CD4-positive, alpha-beta T cell treated with Interleukin-17A for 1 hour (primary cell): ENCODE results near the gene POLRMT.
"Not testable (repeated sequence)": the region's sequence is repeated elsewhere in the genome, so short reads cannot be mapped to it uniquely, and the experiment has no call there.

Experiments used
- DNase-seq: peaks from one replicate; pipeline ENCODE4 v3.0.0-alpha.2; 2020

POLRMT gene

GRCh38 chr19:624433-625109 lies 8.8 kb downstream of the POLRMT start:
- no peak for DNase-seq

- DNase-seq = no peak
Measured at GRCh38 chr19:623974-624373, 9.4 kb downstream of the POLRMT start.

DNA sequence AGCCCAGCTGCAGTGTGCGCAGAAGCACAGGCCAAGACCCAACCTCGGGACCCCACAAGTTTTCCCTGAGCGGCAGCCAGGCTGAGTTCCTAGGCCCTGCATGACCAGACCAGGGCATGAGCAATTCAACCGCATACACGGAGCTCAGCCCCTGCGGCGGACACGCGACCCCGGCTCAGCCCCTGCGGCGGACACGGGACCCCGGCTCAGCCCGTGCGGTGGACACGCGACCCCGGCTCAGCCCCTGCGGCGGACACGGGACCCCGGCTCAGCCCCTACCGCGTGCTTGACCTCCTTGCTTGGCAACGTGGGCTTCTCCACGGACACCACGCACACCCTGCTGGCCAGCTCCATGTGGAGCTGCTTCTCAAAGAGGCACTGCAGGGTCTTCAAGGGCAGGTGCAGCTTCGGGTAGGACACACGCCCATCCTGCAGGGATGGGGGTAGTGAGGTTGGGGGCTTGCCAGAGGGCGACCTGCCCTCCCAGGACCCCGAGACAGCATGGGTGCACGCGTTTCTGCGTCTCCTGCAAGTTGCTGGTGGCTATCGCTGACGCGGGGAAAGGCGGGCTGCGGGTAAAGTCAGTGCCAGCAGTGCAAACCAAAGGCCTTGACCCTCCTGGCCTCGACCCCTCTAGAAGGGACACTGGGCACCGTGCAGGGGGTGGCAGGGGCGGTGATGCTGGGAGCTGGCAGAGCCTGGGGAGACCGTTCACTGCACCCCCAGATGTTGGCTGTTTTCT lies 10.0 kb downstream of the POLRMT start:
- no peak for DNase-seq

GRCh38 chr19:622666-623065 lies 10.7 kb downstream of the POLRMT start:
- DNase-seq = no peak

DNA sequence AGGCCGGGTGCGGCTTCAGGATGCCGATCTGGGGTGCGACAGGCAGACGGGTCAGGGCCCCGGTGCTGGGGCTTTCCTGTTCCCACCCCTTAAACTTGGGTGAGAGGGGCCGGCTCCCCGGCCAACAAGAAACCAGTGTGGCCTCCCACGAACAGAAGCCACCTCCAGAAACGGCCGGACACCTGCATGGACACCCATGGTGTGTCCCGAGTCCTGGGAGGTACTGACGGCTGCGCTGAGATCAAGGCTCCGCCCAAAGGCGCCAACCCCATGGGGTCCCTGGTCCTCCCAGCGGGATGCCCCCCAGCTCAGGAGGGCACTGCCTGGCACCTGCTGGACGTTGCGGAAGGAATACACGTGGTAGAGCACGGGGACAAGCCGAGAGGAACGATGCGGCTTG lies 11.5 kb downstream of the POLRMT start:
- no peak for DNase-seq

DNA sequence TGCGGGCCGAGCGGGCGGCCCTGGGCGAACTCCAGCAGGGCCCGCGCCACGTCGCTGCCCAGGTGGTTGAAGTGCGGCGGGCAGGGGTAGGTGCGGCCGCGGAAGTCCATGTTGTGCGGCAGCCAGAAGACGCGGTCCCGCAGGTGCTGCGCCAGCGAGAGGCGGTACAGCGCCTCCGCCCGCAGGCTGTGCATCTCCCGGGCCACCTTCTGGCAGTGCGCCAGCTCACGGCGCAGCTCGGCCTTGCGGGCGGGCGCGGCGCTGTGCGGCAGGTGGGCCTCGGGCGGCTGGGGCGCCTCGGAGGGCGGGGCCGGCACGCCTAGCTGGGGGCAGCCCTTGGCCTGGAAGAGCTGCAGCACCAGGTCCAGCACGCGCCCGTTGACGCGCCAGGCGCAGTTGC lies 12.1 kb downstream of the POLRMT start:
- DNase-seq = not testable (repeated sequence)

DNA sequence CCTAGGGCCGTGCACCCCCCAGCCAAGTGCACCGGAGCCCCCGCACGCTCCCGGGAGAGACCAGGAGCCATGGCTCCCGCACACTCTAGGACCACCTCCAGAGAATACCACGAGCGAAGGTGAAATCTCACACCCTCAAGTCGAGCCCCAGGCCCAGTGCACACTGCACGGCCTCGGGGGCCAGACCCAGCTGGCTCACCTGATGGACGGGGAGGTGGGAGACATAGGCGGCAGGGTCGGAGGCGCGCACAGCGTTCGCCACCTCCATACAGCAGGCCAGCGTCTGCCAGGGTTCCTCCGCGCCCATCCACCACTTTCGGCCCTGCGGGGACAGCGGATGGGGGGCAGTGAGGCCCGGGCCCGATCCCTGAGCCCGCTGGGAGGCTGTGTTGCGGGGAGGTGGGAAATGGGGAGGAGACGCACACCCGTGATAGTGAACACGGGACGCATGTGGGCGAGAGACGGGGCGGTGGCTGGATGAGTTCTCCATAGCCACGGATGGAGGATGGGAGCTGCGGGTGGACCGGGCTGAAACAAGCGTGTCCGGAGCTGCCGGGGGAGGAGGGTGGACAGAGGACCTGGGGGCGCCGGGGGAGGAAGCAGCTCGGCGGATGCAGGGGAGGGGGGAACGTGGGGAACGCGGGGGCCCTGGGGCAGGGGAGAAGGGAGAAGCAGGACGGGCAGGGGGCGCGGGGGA lies 13.0 kb downstream of the POLRMT start:
- no peak for DNase-seq

DNA sequence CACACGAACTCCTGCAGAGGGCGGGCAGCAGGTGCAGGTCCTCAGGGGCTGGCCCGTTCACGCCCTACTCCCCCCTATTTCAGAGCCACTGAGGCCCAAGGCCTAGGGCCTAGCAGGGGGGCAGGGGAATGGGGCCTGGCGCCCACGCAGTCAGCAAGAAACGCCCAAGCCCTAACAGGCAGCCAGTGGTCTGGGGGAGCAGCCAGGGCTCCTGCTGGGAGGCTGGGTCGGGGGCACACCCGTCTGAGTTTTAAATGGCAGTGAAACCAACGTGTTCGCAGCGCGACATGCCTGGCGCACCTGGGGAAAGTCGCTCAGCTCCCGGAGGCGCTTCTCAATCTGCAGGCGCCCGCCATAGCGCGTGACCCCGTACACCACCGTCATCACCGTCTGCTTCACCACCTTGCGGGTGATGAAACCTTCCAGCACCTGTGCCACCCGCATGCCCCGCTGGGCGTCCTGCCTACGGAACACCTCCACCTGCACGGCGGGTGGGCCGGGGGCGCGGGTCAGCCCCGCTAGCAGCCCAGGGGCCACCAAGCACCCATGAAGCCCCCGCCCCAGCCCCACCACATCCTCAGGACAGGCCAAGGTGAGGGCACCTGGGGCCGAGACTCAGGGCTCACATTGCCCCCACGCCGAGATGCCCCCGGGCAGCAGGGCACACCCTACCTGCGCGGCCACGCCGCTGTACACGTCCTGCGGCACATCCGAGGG lies 13.9 kb downstream of the POLRMT start:
- DNase-seq = no peak

DNA sequence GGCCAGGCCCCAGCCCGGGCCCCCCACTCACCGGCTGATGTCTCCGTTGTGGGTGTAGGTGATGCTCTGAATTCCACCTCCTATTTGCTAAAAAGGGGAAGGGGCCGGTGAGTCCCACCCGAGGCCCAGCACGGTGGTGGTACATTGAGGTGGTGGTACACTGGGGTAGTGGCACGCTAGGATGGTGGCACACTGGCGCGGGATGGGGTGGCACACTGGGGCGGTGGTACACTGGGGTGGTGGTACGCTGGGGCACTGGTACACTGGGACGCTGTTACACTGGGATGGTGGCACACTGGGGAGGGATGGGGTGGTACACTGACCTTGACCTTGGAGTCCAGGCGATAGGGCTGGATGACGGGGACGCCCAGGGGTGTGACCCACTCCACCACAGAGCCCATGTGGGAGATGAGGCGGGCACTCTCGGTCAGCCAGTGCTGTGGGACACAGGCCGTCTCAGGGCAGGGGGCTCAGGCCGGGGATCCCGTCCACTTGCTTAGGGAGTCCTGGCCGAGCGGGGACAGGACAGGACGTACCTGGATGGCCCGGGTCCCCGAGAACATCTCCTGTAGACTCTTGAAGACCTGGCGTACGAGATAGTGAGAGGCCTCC lies 14.6 kb downstream of the POLRMT start:
- DNase-seq = no peak

DNA sequence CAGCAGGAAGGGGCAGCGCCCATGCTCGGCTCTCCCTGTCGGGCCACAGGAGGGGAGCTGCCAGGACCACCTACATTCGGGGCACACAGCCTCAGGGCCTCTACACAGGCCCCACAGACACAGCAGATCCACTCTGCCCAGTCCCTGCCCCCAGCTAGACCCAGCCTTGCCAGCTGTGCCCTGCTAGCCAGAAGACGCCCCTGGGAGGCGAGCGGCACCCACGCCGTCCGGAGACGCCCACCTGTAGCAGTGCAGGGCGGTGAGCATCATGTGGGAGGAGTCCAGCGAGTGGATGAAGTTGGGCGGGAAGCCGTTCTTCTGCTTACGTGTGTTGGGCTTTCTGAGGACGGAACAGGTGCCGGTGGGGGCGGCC lies 15.1 kb downstream of the POLRMT start:
- no peak for DNase-seq

DNA sequence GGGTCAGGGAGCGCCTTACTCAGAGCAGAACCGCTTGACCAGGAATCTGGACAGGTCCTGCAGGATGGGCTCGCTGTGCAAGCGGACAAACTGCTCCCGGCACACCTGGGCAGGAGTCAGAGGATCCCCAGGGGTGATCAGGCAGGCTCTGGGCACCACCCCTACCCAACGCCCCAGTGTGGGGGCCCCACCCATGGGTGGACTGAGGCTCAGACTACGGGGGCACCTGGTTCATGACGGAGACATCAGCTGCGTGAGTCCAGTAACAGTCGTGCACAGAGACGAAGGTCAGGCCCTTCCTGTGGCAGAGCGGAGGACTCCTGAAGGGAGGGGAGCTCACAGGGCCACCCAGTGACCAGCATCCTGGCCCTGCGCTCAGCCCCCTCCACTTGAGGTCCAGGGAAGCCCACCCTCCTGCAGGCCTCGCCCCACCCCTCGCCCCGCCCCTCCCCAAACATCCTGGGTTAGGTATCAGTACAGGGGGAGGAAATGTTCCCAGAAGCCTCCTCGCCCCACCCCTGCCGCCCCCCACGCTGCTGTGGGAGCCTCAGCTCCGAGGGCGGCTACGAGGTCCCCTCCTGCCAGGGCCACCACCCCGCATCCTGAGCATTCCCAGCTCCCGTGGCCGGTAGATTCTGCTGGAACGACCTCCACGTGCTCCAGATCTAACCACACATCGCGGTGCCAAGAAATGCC lies 15.6 kb downstream of the POLRMT start:
- no peak for DNase-seq

GRCh38 chr19:616747-617526 lies 16.4 kb downstream of the POLRMT start:
- DNase-seq = no peak

DNA sequence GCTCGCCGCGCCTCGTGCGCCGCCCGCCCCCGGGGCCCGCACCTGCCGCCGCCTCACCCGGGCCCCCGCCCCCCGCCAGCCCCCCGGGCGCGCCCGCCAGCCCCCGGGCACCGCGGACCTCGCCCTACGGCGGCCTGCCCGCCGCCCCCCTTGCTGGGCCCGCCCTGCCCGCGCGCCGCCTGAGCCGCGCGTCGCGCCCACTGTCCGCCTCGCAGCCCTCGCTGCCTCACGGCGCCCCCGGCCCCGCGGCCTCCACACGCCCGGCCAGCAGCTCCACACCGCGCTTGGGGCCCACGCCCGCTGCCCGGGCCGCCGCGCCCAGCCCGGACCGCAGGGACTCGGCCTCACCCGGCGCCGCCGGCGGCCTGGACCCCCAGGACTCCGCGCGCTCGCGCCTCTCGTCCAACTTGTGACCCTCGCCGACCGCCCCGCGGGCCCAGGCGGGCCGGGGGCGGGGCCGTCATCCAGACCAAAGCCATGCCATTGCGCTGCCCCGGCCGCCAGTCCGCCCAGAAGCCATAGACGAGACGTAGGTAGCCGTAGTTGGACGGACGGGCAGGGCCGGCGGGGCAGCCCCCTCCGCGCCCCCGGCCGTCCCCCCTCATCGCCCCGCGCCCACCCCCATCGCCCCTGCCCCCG lies 17.2 kb downstream of the POLRMT start:
- DNase-seq = no peak

DNA sequence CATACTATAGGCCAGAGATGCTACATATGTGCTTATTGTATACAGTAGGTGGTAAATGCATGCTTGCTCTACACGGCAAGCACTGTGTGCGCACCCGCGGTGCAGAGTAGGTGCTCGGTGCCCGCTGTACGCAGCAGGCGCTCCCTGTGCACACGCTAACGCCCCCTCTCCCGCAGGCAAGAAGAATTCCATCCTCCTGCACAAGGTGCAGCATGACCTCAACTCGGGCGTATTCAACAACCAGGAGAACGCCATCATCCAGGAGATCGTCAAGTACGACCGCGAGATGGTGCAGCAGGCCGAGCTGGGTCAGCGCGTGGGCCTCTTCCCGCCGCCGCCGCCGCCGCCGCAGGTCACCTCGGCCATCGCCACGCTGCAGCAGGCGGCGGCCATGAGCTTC lies 17.7 kb downstream of the POLRMT start:
- DNase-seq = no peak

GRCh38 chr19:613732-614567 lies 19.4 kb downstream of the POLRMT start:
- no peak for DNase-seq

DNA sequence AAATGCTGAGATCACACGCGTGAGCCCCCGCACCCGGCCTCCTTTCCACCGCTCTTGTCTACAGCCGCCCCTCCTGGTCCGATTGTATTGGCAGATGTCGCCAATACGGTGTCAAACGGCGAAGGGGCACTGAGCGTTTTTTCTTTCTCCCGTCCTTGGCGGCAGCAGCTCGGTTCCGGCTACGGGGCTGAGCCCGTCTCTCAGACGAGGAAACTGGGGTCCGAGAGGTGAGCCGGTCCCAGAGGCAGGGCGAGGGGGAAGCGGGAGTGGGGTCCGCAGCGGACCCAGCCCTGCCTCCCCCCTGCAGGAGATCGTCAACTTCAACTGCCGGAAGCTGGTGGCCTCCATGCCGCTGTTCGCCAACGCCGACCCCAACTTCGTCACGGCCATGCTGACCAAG lies 20.4 kb downstream of the POLRMT start:
- DNase-seq = no peak

- DNase-seq = peak; percentile 61
Measured at GRCh38 chr19:611481-611868, 21.9 kb downstream of the POLRMT start.

DNA sequence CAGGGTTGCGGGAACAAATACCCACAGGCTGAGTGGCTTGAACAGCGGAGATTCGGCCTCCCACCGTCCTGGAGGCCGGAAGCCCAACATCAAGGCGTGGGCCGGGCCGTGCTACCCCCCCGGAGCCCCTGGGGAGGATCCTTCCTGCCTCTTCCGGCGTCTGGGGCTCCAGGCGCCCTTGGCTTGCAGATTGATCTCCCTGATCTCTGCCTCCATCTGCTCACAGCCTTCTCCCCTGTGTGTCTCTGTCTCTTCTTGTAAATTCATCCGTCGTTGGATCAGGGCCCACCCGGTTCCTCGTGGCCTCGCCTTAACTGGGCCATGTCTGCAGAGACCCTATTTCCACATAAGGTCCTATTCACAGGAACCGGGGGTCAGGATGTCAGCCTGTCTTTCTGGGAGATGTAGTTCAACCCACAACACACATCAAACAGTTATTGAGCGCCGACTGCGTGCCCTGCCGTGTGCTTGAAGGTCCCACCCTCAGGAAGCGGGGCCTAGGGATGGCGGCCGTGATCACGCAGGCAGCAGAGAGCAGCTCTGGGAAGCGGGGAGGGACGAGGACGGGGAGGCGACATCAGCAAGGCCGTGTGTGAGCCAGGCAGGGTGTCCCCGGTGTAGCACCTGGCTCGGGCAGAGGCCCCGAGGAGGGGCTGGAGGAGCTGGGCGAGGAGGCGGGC lies 22.4 kb downstream of the POLRMT start:
- peak; percentile 77 for DNase-seq

GRCh38 chr19:610071-610800 lies 23.1 kb downstream of the POLRMT start:
- DNase-seq = peak; percentile 62
